ENCODE results near the gene ITGA2. TPM values are rescaled to one million over a fixed set of nuclear protein-coding genes. Genes with fewer than 3 reads are reported as not detected.

ITGA2 gene
- total RNA-seq, 1 donor from 2014 or later: 0.21 TPM

Other genes starting within 250 kb of the ITGA2 start
- 7.6 and 9.7 TPM in 2 replicates for gene ITGA1, start 201.4 kb upstream of the ITGA2 start, total RNA-seq
- gene PELO, start 201.4 kb upstream of the ITGA2 start, total RNA-seq: 16.0 and 18.3 TPM in 2 replicates
- 107 and 122 TPM in 2 replicates for gene MOCS2, start 120.4 kb downstream of the ITGA2 start, total RNA-seq